ENCODE measurements around the gene THEMIS2.
"Not testable (repeated sequence)": the region's sequence is repeated elsewhere in the genome, so short reads cannot be mapped to it uniquely, and the experiment has no call there.

The THEMIS2 gene

DNA sequence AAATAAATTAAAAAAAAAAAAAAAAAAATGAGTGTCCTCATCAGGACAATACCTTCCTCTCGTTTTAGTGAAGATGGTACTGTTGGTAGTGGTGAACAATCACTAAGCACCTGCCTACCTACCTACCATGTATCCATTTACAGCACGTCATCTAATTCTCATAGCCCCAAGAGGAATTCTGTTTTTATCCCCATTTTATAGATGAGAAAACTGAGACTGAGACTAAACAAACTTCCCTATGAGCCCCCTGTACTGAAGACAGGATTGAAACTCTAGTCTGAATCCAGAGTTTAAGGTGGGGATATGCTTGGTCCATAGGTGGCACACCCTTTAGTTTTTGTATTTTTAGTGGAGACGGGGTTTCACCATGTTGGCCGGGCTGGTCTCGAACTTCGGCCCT lies 17.3 kb upstream of the THEMIS2 start:
- H3K27me3 ChIP-seq (ENCODE audit: insufficient read depth, low read length, poor library complexity), result no peaks in the 10 kb centered on the region
- no peak for TF ChIP-seq EZH2 (IDR thresholded peaks at IDR 0.05; ENCODE audit: borderline replicate concordance, low read depth, low read length, severe bottlenecking)
- TF ChIP-seq, protein P1, sequence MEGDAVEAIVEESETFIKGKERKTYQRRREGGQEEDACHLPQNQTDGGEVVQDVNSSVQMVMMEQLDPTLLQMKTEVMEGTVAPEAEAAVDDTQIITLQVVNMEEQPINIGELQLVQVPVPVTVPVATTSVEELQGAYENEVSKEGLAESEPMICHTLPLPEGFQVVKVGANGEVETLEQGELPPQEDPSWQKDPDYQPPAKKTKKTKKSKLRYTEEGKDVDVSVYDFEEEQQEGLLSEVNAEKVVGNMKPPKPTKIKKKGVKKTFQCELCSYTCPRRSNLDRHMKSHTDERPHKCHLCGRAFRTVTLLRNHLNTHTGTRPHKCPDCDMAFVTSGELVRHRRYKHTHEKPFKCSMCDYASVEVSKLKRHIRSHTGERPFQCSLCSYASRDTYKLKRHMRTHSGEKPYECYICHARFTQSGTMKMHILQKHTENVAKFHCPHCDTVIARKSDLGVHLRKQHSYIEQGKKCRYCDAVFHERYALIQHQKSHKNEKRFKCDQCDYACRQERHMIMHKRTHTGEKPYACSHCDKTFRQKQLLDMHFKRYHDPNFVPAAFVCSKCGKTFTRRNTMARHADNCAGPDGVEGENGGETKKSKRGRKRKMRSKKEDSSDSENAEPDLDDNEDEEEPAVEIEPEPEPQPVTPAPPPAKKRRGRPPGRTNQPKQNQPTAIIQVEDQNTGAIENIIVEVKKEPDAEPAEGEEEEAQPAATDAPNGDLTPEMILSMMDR (IDR thresholded peaks at IDR 0.05; ENCODE audit: borderline replicate concordance, extremely low read depth, low read length, poor library complexity, severe bottlenecking), result no peak
- no peaks in the 10 kb centered on the region for H4K20me1 ChIP-seq (ENCODE audit: insufficient read depth, low read length)
- H3K4me1 ChIP-seq (ENCODE audit: insufficient read depth, low read length), result 0 out of 2 replicates have a peak, but pooled peaks cover 3% of the 10 kb centered on the region
- H3K4me3 ChIP-seq (ENCODE audit: low read depth in 1 of 2, low read length in 2 of 2), result no peak overlapping the region
- peaks cover 19% of the 10 kb centered on the region for H3K36me3 ChIP-seq (ENCODE audit: insufficient read depth, low read length)
- peaks cover 7% of the 10 kb centered on the region for H3K9me3 ChIP-seq (ENCODE audit: insufficient read depth, low read length, severe bottlenecking)
- ATAC-seq (ENCODE audit: insufficient read depth, low read depth), result no peak
- H2AFZ ChIP-seq (ENCODE audit: low read depth, low read length), result no peak overlapping the region
- no peaks in the 10 kb centered on the region for H3K79me2 ChIP-seq (ENCODE audit: insufficient read depth, low read length)
- no peak overlapping the region for H3K27ac ChIP-seq (ENCODE audit: low read length)
- H3K4me2 ChIP-seq (ENCODE audit: insufficient read depth, low read length), result no peak overlapping the region
- no peak overlapping the region for H3K9ac ChIP-seq (ENCODE audit: low read depth, low read length)
- no peak for DNase-seq

DNA sequence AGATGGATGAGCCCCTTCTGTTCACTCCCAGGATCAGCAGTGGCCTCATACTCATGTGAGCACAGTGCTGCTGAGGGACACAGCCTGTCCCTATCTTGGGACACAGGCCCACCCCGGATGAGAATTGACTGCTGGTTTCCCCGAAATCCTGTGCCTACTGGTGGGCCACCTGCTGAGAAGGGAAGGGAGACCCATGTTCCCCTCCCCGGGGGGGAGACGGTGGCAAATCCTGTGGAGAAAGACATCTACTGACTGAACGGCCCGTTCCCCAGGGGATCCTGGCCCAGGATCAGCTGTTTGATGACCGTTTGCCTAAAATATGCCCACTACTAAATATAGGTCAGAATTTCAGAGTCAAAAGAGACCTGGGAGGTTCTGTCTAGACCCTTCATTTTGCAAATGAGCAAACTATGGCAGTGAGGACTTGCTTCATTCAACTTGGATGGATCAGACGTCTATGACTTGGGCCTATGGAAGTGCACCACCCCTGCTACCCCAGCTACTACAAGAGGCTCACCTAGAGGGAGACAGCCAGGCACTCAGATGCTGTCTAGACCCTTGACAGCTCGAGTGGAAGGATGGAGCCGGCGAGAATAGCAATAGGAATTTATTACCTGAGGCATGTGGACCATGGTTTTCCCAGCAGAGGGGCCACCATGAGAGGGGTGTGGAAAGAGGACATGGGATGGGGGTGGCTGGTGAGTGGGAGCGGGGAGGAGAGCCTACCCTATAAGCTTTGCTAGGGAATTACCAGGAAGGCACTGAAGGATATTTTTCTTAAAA lies 15.6 kb upstream of the THEMIS2 start:
- no peak overlapping the region for H3K27ac ChIP-seq (ENCODE audit: low read length)
- H3K4me1 ChIP-seq (ENCODE audit: insufficient read depth, low read length), result 0 out of 2 replicates have a peak, but pooled peaks cover 3% of the 10 kb centered on the region
- ATAC-seq (ENCODE audit: insufficient read depth, low read depth) (no peak), DNase-seq (no peak)
- H4K20me1 ChIP-seq (ENCODE audit: insufficient read depth, low read length), result no peaks in the 10 kb centered on the region
- no peaks in the 10 kb centered on the region for H3K27me3 ChIP-seq (ENCODE audit: insufficient read depth, low read length, poor library complexity)
- H3K79me2 ChIP-seq (ENCODE audit: insufficient read depth, low read length), result no peaks in the 10 kb centered on the region
- H3K9ac ChIP-seq (ENCODE audit: low read depth, low read length), result no peak overlapping the region
- H3K9me3 ChIP-seq (ENCODE audit: insufficient read depth, low read length, severe bottlenecking), result peaks cover 1% of the 10 kb centered on the region
- H3K4me2 ChIP-seq (ENCODE audit: insufficient read depth, low read length), result no peak overlapping the region
- no peak overlapping the region for H2AFZ ChIP-seq (ENCODE audit: low read depth, low read length)
- H3K36me3 ChIP-seq (ENCODE audit: insufficient read depth, low read length), result peaks cover 2% of the 10 kb centered on the region
- no peak overlapping the region for H3K4me3 ChIP-seq (ENCODE audit: low read depth in 1 of 2, low read length in 2 of 2)
- TF ChIP-seq EZH2 (IDR thresholded peaks at IDR 0.05; ENCODE audit: borderline replicate concordance, low read depth, low read length, severe bottlenecking), result no peak
- TF ChIP-seq, protein P1 (IDR thresholded peaks at IDR 0.05; ENCODE audit: borderline replicate concordance, extremely low read depth, low read length, poor library complexity, severe bottlenecking), result no peak

DNA sequence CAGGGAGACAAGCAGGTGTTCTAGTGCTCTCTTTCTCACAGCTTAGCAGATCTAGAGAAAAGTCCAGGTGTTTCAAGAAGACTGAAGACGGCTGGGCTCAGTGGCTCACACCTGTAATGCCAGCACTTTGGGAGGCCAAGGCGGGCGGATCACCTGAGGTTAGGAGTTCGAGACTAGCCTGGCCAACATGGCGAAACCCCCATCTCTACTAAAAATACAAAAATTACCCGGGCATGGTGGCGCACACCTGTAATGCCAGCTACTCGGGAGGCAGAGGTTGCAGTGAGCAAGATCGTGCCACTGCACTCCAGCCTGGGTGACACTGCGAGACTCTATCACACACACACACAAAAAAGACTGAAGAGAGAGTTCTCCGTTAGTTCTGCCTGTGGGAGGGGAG lies 14.8 kb upstream of the THEMIS2 start:
- not testable (repeated sequence) for ATAC-seq (ENCODE audit: insufficient read depth, low read depth); H3K9me3 ChIP-seq (ENCODE audit: insufficient read depth, low read length, severe bottlenecking); H3K4me1 ChIP-seq (ENCODE audit: insufficient read depth, low read length); H3K79me2 ChIP-seq (ENCODE audit: insufficient read depth, low read length); H3K4me3 ChIP-seq (ENCODE audit: low read depth in 1 of 2, low read length in 2 of 2); H4K20me1 ChIP-seq (ENCODE audit: insufficient read depth, low read length); H3K4me2 ChIP-seq (ENCODE audit: insufficient read depth, low read length); H3K27me3 ChIP-seq (ENCODE audit: insufficient read depth, low read length, poor library complexity); H3K36me3 ChIP-seq (ENCODE audit: insufficient read depth, low read length); H3K9ac ChIP-seq (ENCODE audit: low read depth, low read length); H2AFZ ChIP-seq (ENCODE audit: low read depth, low read length); DNase-seq; H3K27ac ChIP-seq (ENCODE audit: low read length)

DNA sequence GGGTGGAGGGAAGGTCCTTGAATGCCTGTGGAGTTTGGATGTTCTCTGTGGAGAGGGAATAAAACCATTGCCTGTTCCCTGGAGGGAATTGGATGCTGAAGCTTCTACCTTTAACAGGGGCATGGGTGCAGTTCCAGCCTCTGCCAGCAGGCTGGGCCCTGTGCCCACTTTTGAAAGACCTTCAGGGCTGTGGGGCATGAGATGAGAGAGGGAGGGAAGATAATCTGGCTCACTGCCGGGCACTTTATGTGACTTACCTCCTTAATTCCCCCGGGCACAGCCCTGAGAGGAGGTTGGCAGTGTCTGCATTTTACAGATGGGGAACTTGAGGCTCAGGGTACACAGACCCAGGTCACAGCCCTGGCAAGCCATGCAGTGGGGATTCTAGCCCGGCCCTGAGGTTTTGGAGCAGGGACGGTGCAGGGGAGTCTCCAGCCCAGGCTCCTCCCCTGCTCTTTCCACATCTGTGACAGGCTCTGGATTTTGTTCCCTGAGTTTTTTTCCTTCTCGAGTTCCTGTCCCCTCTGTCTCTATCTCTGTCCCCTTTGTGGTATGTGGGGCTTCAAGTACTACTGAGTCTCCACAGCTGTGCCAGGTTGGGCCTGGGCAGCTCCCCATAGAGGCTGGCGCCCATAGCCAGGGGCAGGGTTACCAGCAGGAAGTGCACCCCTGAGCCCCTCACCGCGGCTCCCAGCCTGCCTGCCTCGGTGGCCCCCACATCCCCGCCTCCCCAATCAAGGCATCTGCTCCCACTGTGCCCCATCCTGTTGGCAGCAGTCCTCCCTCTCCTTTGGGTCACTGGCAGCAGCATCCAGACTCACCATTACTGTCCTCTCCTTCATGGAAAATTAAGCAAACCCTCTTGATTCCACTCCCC lies 14.0 kb upstream of the THEMIS2 start:
- Histone ChIP-seq H3K27ac (ENCODE audit: low read length) (no peak overlapping the region), H4K20me1 (ENCODE audit: insufficient read depth, low read length) (no peaks in the 10 kb centered on the region), H3K4me3 (ENCODE audit: low read depth in 1 of 2, low read length in 2 of 2) (no peak overlapping the region), H3K36me3 (ENCODE audit: insufficient read depth, low read length) (no peaks in the 10 kb centered on the region), H3K9me3 (ENCODE audit: insufficient read depth, low read length, severe bottlenecking) (no peaks in the 10 kb centered on the region), H3K79me2 (ENCODE audit: insufficient read depth, low read length) (no peaks in the 10 kb centered on the region), H3K27me3 (ENCODE audit: insufficient read depth, low read length, poor library complexity) (no peaks in the 10 kb centered on the region), H2AFZ (ENCODE audit: low read depth, low read length) (peak overlapping the region; percentile 28; the same call in 1 of the 2 replicates), H3K9ac (ENCODE audit: low read depth, low read length) (no peak overlapping the region), H3K4me1 (ENCODE audit: insufficient read depth, low read length) (0 out of 2 replicates have a peak, but pooled peaks cover 3% of the 10 kb centered on the region), H3K4me2 (ENCODE audit: insufficient read depth, low read length) (no peak overlapping the region)
- ATAC-seq (ENCODE audit: insufficient read depth, low read depth) (peak; percentile 97), DNase-seq (peak; percentile 83)
- TF ChIP-seq EZH2 (IDR thresholded peaks at IDR 0.05; ENCODE audit: borderline replicate concordance, low read depth, low read length, severe bottlenecking), result no peak
- TF ChIP-seq, protein P1 (IDR thresholded peaks at IDR 0.05; ENCODE audit: borderline replicate concordance, extremely low read depth, low read length, poor library complexity, severe bottlenecking), result peak; percentile 99

Measured in DND-41 (cell line).